ENCODE results near the gene ILDR1. TPM values are rescaled to one million over a fixed set of nuclear protein-coding genes. Genes with fewer than 3 reads are reported as not detected.

Gene ILDR1
- total and polyA plus RNA-seq, 7 donors = 3.5 to 7.1 (median 4.8) TPM; not detected in 4

GRCh38 chr3:122001892-122002291 lies 20.2 kb downstream of the ILDR1 start:
- 96% methylated on average over 3 of the region's 3 CpGs for WGBS, 2 donors
- H3K9me3 ChIP-seq = no peaks in the 10 kb centered on the region
- no peak for DNase-seq
- intact Hi-C loops (cut with DNase I) = no loop called here
- H3K4me1 ChIP-seq = no peaks in the 10 kb centered on the region
- no peak overlapping the region for H3K4me3 ChIP-seq
- H3K27ac ChIP-seq = no peak overlapping the region
- no peaks in the 10 kb centered on the region for H3K27me3 ChIP-seq
- TF ChIP-seq POLR2A (IDR thresholded peaks at IDR 0.05) = no peak
- no peak for TF ChIP-seq CTCF (IDR thresholded peaks at IDR 0.05)
- no peak for TF ChIP-seq EP300 (IDR thresholded peaks at IDR 0.05)
- TF ChIP-seq POLR2AphosphoS5 (IDR thresholded peaks at IDR 0.05) = no peak
- no peaks in the 10 kb centered on the region for H3K36me3 ChIP-seq

- WGBS, 2 donors = 86 to 95% methylated on average over 4 of the region's 4 CpGs
- no peak overlapping the region for H3K27ac ChIP-seq
- DNase-seq = no peak
- H3K4me3 ChIP-seq = no peak overlapping the region
- H3K36me3 ChIP-seq = no peaks in the 10 kb centered on the region
- H3K27me3 ChIP-seq = no peaks in the 10 kb centered on the region
- TF ChIP-seq EP300 (IDR thresholded peaks at IDR 0.05) = no peak
- TF ChIP-seq CTCF (IDR thresholded peaks at IDR 0.05) = no peak
- no peak for TF ChIP-seq POLR2A (IDR thresholded peaks at IDR 0.05)
- no peak for TF ChIP-seq POLR2AphosphoS5 (IDR thresholded peaks at IDR 0.05)
- intact Hi-C loops (cut with DNase I) = no loop called here
- no peaks in the 10 kb centered on the region for H3K4me1 ChIP-seq
- H3K9me3 ChIP-seq = no peaks in the 10 kb centered on the region
These were observed 21.0 kb downstream of the ILDR1 start for GRCh38 chr3:122000936-122001605.

GRCh38 chr3:121999931-122000330 lies 22.1 kb downstream of the ILDR1 start:
- Histone ChIP-seq H3K27ac (no peak overlapping the region), H3K36me3 (no peaks in the 10 kb centered on the region), H3K9me3 (no peaks in the 10 kb centered on the region), H3K27me3 (no peaks in the 10 kb centered on the region), H3K4me3 (no peak overlapping the region), H3K4me1 (no peaks in the 10 kb centered on the region)
- TF ChIP-seq EP300 (IDR thresholded peaks at IDR 0.05) (no peak), POLR2A (IDR thresholded peaks at IDR 0.05) (no peak), CTCF (IDR thresholded peaks at IDR 0.05) (no peak), POLR2AphosphoS5 (IDR thresholded peaks at IDR 0.05) (no peak)
- no peak for DNase-seq
- intact Hi-C loops (cut with DNase I) = no loop called here
- 61 to 74% methylated on average over 1 of the region's 1 CpG for WGBS, 2 donors

GRCh38 chr3:121998611-121999473 lies 23.2 kb downstream of the ILDR1 start:
- Histone ChIP-seq H3K36me3 (no peaks in the 10 kb centered on the region), H3K27ac (peak overlapping the region in 1 of 4 donors; percentile 22), H3K9me3 (no peaks in the 10 kb centered on the region), H3K27me3 (no peaks in the 10 kb centered on the region), H3K4me3 (no peak overlapping the region), H3K4me1 (no peaks in the 10 kb centered on the region)
- DNase-seq = no peak
- intact Hi-C loops (cut with DNase I) = no loop called here
- TF ChIP-seq CTCF (IDR thresholded peaks at IDR 0.05) = no peak
- TF ChIP-seq EP300 (IDR thresholded peaks at IDR 0.05) = no peak
- TF ChIP-seq POLR2A (IDR thresholded peaks at IDR 0.05) = no peak
- TF ChIP-seq POLR2AphosphoS5 (IDR thresholded peaks at IDR 0.05) = no peak
- 60 to 71% methylated on average over 6 of the region's 6 CpGs for WGBS, 2 donors

All from sigmoid colon (tissue), 7 donors.